ENCODE measurements around the gene ZFYVE28.

GRCh38 chr4:2390146-2390545, 28.3 kb downstream of the ZFYVE28 start:
- TF ChIP-seq, protein P1, sequence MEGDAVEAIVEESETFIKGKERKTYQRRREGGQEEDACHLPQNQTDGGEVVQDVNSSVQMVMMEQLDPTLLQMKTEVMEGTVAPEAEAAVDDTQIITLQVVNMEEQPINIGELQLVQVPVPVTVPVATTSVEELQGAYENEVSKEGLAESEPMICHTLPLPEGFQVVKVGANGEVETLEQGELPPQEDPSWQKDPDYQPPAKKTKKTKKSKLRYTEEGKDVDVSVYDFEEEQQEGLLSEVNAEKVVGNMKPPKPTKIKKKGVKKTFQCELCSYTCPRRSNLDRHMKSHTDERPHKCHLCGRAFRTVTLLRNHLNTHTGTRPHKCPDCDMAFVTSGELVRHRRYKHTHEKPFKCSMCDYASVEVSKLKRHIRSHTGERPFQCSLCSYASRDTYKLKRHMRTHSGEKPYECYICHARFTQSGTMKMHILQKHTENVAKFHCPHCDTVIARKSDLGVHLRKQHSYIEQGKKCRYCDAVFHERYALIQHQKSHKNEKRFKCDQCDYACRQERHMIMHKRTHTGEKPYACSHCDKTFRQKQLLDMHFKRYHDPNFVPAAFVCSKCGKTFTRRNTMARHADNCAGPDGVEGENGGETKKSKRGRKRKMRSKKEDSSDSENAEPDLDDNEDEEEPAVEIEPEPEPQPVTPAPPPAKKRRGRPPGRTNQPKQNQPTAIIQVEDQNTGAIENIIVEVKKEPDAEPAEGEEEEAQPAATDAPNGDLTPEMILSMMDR (IDR thresholded peaks at IDR 0.05) = no peak
- TF ChIP-seq POLR2AphosphoS5 (IDR thresholded peaks at IDR 0.05) = no peak
